Umbilical cord (tissue), 2 donors: ENCODE results near the gene TMC1. TPM values are rescaled to one million over a fixed set of nuclear protein-coding genes. Genes with fewer than 3 reads are reported as not detected.
"Not testable (repeated sequence)": the region's sequence is repeated elsewhere in the genome, so short reads cannot be mapped to it uniquely, and the experiment has no call there.

ENCODE experiments used
- DNase-seq: peaks from one replicate; pipeline ENCODE4 v3.0.0-alpha.2; 2015; ENCODE audit warnings: low spot score
- total RNA-seq: library from RNA; depleted of rRNA; stranded (reverse); fragments of >200 nt; gene quantifications from one replicate; pipeline ENCODE4 v1.2.3, GENCODE V29; 2014; ENCODE audit warnings: low replicate concordance; ENCODE audit not compliant: insufficient read depth

The TMC1 gene
- total RNA-seq, 1 donor from 2014 or later: 0.96 TPM

- DNase-seq: no peak
Measured at GRCh38 chr9:72758944-72759343, 237.5 kb downstream of the TMC1 start.

GRCh38 chr9:72763022-72763421, 241.6 kb downstream of the TMC1 start:
- DNase-seq: no peak

- DNase-seq: no peak
Measured at GRCh38 chr9:72769546-72769945, 248.1 kb downstream of the TMC1 start.

- DNase-seq: no peak
Measured at GRCh38 chr9:72772661-72773060, 251.3 kb downstream of the TMC1 start.

GRCh38 chr9:72773570-72773969, 252.2 kb downstream of the TMC1 start:
- DNase-seq: no peak

DNA sequence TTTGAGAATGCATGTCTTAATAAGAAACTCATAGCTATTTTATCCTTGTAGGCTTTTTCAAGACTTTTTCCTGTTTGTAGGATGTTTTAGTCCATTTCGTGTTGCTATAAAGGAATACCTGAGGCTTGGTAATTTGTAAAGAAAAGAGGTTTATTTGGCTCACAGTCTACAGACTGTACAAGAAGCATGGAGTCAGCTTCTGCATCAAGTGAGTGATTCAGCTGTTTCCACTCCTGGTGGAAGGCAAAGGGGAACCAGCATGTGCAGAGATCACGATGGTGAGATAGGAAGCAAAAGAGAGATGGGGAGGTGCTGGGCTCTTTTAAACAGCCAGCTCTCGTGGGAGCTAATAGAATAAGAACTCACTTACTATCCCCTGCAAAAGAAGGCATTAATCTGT, 254.2 kb downstream of the TMC1 start:
- no peak for DNase-seq

DNA sequence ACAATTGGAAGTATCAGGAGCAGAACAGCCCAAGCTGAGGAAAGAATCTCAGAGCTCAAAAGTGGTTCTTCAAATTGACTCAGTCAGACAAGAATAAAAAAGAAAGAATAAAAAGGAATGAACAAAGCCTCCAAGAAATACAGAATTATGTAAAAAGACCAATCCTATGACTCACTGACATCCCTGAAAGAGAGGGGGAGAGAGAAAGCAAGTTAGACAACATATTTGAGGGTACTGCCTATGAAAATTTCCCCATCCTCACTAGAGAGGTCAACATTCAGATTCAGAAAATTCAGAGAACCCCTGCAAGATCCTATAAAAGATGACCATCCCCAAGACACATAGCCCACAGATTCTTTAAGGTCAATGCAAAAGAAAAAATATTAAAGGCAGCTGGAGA, 258.2 kb downstream of the TMC1 start:
- no peak for DNase-seq

- DNase-seq: no peak
Measured at GRCh38 chr9:72786948-72787347, 265.5 kb downstream of the TMC1 start.

DNA sequence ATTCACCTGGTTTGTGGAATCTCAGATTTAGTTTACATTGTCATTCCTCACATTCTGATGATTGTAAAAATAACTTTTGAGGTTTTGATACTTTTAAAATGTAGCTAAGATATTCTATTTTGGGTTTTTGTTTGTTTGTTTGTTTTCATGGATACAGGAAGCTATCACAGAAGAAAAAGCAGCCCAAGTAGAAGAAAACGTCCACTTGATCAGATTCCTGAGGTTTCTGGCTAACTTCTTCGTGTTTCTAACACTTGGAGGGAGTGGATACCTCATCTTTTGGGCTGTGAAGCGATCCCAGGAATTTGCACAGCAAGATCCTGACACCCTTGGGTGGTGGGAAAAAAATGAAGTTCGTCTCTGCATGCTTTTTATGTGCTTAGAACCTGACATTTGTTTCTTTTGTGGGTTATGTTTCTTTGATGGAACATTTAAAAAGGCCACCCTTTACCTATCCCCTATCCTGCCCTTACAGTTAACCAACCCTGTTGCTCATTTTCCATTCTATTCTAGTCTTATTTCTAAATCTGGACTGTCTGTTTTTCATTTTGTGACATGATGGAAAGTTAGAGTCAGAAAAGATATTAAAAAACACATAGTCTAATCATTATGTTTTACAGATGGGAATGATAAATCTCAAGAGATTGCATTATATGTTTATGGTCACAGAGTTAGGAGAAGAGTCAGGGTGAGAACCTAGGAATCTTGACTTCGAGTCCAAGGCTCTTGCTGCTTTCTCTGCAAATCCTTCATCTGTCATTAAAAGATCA, 267.7 kb downstream of the TMC1 start:
- DNase-seq: no peak

DNA sequence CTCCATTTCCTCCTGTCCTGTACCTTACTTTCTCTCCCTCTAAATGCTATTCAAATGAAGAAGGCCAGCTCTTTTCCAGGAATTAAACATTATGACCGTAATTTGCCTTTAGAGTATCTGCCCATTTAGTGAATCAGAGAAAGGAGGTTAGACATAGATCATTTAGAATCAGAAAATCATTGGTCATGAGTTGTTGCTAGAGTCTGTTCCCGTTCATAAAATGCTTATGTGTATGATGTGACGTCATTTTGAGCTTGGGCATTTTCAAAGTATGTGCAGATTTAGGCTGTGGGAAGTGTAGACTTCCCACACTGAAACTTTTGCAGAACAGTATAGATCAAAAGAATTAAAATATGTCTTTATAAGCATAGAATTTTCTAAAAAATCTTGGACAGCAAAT, 268.5 kb downstream of the TMC1 start:
- no peak for DNase-seq

GRCh38 chr9:72790989-72791388, 269.6 kb downstream of the TMC1 start:
- no peak for DNase-seq

DNA sequence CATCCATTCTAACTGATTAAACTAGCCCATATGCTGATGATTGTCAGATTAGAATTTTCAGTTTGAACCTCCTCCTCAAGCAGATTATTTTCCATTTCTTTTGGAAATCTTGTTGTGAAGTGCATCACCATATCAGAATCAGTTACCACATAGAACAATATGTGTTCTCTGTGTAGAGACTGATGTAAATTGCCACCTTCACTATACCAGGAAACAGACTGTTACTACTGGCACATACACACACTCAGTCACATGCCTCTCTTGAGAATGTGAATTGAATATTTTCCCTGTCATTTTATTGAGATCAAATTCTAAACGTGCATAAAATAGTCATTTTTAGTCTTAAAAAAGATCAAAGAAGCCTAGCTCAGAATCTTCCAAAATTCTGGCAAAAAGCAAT, 270.0 kb downstream of the TMC1 start:
- DNase-seq: no peak

DNA sequence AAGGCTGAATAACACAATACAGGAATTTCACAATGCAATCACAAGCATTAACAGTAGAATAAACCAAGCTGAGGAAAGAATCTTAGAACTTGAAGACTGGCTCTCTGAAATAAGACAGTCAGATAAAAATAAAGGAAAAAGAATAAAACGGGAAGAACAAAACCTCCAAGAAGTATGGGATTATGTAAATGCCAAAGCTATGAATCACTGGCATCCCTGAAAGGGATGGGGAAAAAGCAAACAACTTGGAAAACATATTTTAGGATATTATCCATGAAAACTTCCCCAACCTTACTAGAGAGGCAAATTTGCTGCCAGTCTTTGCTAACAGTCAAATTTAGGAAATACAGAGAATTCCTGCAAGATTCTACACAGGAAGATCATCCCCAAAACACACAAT, 273.5 kb downstream of the TMC1 start:
- DNase-seq: no peak

- DNase-seq: no peak
Measured at GRCh38 chr9:72800328-72800994, 279.1 kb downstream of the TMC1 start.

- DNase-seq: no peak
Measured at GRCh38 chr9:72805238-72805637, 283.8 kb downstream of the TMC1 start.

DNA sequence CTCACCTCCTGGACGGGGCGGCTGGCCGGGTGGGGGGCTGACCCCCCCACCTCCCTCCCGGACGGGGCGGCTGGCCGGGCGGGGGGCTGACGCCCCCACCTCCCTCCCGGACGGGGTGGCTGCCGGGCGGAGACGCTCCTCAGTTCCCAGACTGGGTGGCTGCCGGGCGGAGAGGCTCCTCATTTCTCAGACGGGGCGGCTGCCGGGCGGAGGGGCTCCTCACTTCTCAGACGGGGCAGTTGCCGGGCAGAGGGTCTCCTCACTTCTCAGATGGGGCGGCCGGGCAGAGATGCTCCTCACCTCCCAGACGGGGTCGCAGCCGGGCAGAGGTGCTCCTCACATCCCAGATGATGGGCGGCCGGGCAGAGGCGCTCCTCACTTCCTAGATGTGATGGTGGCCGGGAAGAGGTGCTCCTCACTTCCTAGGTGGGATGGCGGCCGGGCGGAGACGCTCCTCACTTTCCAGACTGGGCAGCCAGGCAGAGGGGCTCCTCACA, 285.0 kb downstream of the TMC1 start:
- DNase-seq: not testable (repeated sequence)

- no peak for DNase-seq
Measured at GRCh38 chr9:72807765-72808445, 286.5 kb downstream of the TMC1 start.

DNA sequence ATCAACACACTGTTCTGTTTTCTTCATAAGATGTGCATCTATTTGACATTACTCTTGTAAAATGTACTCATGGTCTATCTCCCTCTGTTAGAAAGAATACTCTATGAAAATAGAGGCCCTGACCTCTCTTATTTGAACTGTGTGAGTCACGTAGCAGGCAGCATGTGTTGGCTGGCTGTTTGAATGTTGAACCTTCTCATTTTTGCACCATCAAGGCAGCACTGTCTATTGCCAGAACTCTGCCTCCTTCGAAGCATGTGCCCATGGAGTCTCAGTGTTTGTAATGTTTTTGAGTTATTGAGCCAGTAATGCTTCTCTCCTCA, 287.0 kb downstream of the TMC1 start:
- no peak for DNase-seq

DNA sequence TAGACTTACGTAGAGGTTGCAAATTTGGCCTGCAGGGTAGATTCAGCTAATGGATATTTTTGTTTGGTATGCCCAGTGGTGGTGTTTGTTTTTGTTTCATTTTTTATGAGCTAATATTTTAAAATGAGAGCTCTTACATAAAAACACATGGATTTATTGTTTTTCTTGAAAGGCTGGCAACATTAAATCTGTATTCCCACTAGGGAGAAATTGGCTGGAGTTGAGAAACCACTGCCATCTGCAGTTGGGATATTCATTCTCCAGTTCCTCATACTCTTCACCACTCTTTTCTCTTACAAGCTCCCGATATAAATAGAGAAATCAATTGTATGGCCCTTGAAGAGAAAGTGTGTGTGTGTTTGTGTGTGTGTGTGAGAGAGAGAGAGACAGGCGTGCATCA, 288.2 kb downstream of the TMC1 start:
- DNase-seq: no peak

DNA sequence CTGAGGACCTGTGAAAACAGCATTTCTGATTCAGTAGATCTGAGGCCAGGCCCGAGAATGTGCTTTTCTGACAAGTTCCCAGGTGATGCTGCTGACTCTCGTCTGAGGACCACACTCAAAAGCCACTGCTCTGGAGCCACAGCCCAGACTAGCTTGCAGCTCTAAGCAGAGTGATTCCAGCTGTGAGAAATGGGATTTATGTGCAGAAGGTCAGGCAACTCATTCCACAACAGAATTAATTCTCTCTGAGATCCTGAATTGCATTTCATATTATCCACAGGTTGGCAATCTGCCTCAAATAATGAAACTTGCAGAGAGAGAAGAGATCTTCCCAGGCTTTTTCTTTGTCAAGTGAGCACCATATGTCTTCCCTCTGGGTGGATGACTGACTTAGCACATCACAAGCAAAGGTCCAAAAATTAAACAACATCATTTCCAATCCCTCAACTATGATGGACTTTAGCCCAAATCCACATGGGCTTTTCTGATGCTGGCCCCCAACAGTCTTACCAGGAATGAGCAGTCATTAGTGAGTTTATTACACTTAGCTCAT, 291.2 kb downstream of the TMC1 start:
- peak; percentile 52 for DNase-seq

DNA sequence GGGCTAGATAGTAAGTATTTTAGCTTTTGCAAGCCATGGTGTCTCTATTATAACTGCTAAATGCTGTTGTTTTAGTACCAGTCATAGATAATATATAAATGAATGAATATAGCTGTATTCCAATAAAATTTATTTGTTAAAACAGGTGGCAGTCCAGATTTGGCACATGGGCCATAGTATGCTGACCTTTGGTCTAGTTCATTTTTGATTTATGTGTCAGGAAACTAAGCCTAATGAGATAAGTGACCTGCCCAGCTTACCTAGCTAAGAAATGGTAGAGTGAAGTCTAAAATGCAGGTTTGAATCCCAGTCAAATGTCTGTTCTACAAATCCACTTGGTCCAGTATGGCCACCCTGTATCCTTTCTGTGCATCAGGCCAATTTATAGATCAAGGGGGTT, 292.1 kb downstream of the TMC1 start:
- DNase-seq: no peak

- DNase-seq: no peak
Measured at GRCh38 chr9:72814083-72814597, 292.7 kb downstream of the TMC1 start.
